Choroid plexus epithelial cell (primary cell): ENCODE results near the gene PPP1R27.
"Not testable (repeated sequence)": the region's sequence is repeated elsewhere in the genome, so short reads cannot be mapped to it uniquely, and the experiment has no call there.

Experiments
- DNase-seq: peaks from one replicate; pipeline ENCODE4 v3.0.0-alpha.2; 2010; ENCODE audit warnings: low read depth
- H3K4me3 ChIP-seq: 2 replicates; pipeline ENCODE4 v1.5.1; 2011; ENCODE audit warnings: low read depth, mild to moderate bottlenecking, control low read depth, low read length, moderate library complexity
- TF ChIP-seq, protein P1 (sequence below): conservative IDR thresholded peaks from 2 replicates; pipeline ENCODE4 v1.5.1; 2011; ENCODE audit warnings: low read depth, mild to moderate bottlenecking, control low read depth, inconsistent platforms, low read length, moderate library complexity

The PPP1R27 gene

DNA sequence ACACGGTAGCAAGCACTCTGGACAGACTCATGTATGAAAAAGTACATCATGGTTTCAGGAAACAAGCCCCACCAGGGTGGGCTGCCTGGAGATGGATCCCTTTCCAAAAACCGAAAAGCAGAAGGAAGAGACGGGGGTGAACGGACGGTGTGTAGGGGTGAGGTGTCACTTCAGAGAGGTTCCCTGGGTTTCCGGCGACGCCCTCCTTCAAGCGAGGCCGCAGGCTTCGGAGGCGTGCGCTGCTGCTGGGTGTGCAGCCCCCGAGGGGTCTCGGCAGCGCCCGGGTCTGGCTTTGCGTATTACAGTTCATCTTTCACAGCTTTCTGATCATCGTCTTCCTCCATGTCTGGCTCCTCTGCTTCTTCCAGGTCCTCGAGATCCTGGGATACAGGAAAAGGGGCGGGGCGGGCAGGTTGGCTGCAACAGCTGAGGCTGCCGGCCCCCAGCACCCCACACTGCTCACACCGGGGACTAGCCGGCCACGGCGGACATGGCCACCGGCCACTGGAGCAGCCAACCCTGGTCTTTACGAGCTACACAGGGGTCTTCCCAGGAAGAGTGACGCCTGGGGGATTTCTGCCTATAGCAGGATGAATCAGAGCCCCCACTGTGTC, 9.0 kb upstream of the PPP1R27 start:
- TF ChIP-seq, protein P1, sequence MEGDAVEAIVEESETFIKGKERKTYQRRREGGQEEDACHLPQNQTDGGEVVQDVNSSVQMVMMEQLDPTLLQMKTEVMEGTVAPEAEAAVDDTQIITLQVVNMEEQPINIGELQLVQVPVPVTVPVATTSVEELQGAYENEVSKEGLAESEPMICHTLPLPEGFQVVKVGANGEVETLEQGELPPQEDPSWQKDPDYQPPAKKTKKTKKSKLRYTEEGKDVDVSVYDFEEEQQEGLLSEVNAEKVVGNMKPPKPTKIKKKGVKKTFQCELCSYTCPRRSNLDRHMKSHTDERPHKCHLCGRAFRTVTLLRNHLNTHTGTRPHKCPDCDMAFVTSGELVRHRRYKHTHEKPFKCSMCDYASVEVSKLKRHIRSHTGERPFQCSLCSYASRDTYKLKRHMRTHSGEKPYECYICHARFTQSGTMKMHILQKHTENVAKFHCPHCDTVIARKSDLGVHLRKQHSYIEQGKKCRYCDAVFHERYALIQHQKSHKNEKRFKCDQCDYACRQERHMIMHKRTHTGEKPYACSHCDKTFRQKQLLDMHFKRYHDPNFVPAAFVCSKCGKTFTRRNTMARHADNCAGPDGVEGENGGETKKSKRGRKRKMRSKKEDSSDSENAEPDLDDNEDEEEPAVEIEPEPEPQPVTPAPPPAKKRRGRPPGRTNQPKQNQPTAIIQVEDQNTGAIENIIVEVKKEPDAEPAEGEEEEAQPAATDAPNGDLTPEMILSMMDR: no peak
- DNase-seq: no peak
- no peak overlapping the region for H3K4me3 ChIP-seq

DNA sequence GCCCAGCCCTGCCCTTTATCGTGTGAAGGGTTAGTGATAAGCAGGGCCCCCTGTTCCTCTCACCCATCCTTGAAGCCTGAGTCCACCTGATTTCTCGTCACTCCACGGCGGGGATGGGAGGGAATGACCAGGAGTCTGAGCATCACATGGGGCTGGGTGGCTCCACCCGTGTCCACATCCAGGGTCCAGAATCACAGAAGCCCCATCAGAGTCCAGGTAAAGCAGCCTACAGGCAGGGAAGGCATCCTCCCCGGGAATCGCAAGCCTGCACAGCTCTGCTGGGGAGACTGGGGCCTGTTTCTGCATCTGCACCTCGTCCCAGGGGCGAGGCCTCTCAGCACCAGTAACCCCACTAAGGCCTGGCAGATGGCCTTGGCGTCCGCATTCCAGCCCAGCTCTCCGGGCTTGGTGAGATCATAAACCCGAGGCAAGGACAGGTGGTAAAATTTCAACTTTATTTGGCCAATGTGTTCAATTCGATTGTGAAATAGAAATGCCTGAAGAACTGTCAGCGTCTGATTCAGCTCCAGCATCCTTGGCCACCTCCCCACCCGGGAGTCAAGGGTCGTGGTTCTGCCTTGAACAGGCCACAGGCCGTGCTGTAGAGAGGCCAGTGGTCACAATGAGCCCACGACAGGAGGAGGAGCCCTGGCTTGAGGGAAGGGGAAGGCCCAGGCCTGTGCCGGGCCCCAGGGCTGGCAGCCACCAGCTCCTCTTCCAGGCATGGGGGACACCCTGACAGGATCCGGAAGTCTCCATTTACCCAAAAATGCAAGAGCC, 8.1 kb upstream of the PPP1R27 start:
- DNase-seq: no peak
- no peak overlapping the region for H3K4me3 ChIP-seq
- TF ChIP-seq, protein P1: no peak

DNA sequence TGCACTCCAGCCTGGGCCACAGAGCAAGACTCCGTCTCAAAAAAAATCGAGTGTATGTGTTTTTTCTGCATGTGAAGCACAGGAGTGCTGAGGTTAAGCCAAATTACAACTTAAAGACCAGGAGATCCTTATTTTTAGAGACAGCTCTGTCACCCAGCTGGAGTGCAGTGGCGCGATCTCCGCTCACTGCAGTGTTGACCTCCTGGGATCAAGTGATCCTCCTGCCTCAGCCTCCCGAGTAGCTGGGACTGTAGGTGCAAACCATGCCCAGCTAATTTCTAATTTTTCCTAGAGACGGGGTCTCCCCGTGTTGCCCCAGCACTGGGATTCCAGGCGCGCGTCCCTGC, 7.5 kb upstream of the PPP1R27 start:
- DNase-seq: no peak
- TF ChIP-seq, protein P1: no peak

DNA sequence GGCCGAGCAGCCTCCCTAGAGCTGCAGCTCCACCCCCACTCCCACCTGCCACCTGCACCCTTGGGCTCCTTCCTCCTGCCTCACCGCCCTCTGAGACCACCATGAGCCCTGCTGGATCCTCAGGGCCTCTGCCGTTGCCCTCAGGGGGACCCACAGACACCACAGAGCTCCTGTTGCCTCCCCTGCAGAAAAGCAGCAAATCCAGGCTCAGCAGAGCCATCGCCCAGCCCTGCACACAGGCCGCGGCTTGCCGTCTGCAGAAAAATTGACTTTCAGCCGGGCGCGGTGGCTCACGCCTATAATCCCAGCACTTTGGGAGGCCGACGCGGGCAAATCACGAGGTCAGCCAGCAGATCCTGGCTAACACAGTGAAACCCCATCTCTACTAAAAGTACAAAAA, 7.0 kb upstream of the PPP1R27 start:
- H3K4me3 ChIP-seq: no peak overlapping the region
- no peak for DNase-seq
- TF ChIP-seq, protein P1: no peak

More for the DNA sequence above, 7.5 kb upstream of the PPP1R27 start:
- no peak overlapping the region for H3K4me3 ChIP-seq

DNA sequence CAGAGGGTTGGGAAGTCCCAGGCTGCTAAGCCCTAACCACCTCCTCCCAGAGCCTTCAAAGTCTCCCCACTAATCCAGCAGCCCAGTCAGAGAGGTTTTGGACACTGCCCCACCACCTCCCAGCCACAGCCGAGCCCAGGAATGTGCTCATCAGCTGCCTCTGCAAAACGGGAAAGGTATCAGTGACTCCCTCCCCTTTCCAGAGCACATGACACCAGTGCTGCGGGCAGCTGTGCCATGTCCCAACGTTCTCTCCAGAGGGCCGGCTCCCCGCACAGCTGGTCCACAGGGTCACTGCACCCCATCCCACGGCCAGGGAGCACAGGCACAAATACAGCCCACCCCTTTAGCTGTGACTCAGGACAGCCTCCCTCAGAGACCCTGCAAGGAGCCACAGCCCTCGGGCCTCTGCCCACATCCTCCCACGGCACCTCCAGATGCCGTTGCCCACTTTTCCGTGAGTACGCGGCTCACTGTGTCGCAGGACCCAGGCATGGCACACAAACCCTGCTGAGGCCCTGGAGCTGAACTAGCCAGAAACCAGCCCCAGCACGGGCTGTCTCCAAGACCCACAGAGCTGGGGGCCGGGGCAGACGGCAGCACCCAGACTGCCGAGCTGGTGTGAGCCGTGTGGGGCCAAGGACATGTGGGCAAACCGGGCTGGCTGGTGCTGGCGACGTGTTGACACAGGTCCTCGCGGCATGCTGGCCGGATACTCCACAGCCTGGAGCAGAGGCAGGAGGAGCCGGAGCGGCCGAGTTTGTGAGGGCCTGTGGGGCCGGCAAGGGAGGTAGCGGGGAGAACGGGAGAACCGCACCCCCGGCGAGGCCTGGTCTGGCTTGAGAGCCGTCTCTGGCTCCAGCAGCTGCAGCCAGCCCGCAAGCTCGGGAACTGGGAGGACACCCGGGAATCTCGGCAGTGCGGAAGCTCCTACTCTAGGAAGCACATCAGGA, 6.3 kb upstream of the PPP1R27 start:
- DNase-seq: no peak
- TF ChIP-seq, protein P1: no peak
- H3K4me3 ChIP-seq: no peak overlapping the region

DNA sequence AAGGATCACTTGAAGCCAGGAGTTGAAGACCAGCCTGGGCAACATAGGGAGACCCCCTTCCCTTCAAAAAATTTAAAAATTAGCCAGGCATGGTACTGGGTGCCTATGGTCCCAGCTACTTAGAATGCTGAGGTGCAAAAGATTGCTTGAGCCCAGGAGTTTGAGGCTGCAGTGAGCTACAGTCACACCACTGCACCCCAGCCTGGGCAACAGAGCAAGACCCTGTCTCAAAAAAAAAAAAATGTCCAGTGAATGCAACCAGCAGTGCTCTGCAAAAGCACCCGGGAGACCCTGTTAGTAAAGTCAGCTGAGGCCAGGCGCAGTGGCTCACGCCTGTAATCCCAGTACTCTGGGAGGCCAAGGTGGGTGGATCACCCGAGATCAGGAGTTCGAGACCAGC, 5.2 kb upstream of the PPP1R27 start:
- H3K4me3 ChIP-seq, DNase-seq: not testable (repeated sequence)

DNA sequence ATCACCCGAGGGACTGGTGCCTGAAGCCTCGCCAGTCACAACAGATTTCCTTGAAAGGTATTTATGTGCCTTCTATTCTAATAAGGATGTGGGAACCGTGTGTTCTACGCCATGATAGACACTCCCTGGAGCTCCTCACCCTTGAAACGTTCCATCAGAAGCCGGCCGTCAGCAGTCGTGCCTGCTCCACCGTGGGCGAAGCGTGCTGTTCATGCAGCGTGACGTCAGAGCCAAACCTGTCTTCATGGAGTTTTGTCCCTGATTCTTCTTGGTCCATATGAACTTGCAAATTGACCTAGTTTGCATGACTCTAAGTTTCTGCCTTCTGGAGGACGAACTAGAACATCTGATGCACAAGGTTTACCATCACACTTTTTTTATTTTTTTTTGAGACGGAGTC, 4.5 kb upstream of the PPP1R27 start:
- H3K4me3 ChIP-seq: no peak overlapping the region

More for the DNA sequence above, 4.5 kb upstream of the PPP1R27 start:
- TF ChIP-seq, protein P1: no peak
- no peak for DNase-seq
